ENCODE results near the gene ZNHIT1. TPM values are rescaled to one million over a fixed set of nuclear protein-coding genes. Genes with fewer than 3 reads are reported as not detected.

ZNHIT1 gene
- total and polyA plus RNA-seq, 2 of the 8 experiments (the other 6 are each of a cell fraction or from before 2014, with no cell fraction given): 38.2 to 61.7 TPM

DNA sequence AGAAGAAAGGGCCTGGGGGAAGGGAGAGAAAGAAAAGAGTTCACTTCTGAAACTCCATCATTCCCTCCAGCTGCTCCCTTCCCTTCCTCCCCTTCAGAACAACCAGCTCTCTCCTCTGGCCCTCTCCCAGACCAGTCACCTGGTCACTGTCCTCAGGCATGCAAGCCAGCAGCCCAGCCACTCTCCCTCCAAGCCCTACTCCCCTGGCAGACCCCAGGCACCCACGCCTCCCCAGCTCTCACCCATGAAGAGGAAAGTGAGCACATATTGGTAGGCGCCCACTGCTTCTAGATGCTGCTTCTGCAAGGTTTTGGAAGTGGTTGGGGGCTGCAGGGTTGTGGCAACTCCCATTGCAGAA is 17.5 kb upstream of the ZNHIT1 start:
- FAIRE-seq (no peak), DNase-seq (ENCODE audit: low read depth in 1 of 2, low spot score in 2 of 2) (no peak)
- Histone ChIP-seq H3K36me3 (ENCODE audit: control insufficient read depth in 2 of 4, insufficient read depth in 4 of 4, low read length in 3 of 4) (no peaks in the 10 kb centered on the region), H2AFZ (ENCODE audit: low read length) (no peak overlapping the region), H3K4ac (replicated peaks; ENCODE audit: insufficient read length, low read depth, low read length) (no peak overlapping the region), H3K27me3 (replicated peaks in 1 of 4; ENCODE audit: control insufficient read depth in 3 of 4, extremely low read depth in 1 of 4, insufficient read depth in 3 of 4, low read length in 3 of 4) (peaks cover 0 to 16% (median 9%) of the 10 kb centered on the region in 4 experiments; a peak in 5 of 7 replicates), H3K4me1 (replicated peaks in 1 of 4; ENCODE audit: control insufficient read depth in 3 of 4, insufficient read depth in 4 of 4, low read length in 3 of 4) (peaks cover 5 to 20% (median 13%) of the 10 kb centered on the region in 4 experiments), H2BK5ac (ENCODE audit: low read depth, low read length) (peak overlapping the region; percentile 20; the same call in 1 of the 2 replicates), H4K20me1 (replicated peaks in 1 of 2; ENCODE audit: control insufficient read depth in 1 of 2, insufficient read depth in 2 of 2, low read length in 2 of 2) (no peaks in the 10 kb centered on the region), H3K23me2 (ENCODE audit: low read depth, low read length) (peaks cover 8% of the 10 kb centered on the region; the same call in 1 of the 2 replicates), H3K4me2 (ENCODE audit: insufficient read depth in 1 of 2, low read depth in 2 of 2, low read length in 2 of 2) (peak overlapping the region; percentile 39 to 59; a peak in 3 of 4 replicates), H2BK120ac (replicated peaks; ENCODE audit: low read depth, low read length) (no peak overlapping the region), H2BK12ac (ENCODE audit: low read depth, low read length) (peak overlapping the region; percentile 52; the same call in 1 of the 2 replicates), H3K27ac (ENCODE audit: low read depth, low read length) (no peak overlapping the region), H3K4me3 (ENCODE audit: extremely low read depth in 1 of 4, insufficient read depth in 2 of 4, low read depth in 3 of 4, low read length in 4 of 4) (peak overlapping the region in 1 of 4 experiments; percentile 60; a peak in 1 of 8 replicates), H4K5ac (ENCODE audit: insufficient read length, low read depth, low read length) (no peak overlapping the region), H3K9ac (replicated peaks in 1 of 4; ENCODE audit: extremely low read depth in 1 of 4, low read depth in 3 of 4, low read length in 3 of 4) (no peak overlapping the region), H3K23ac (ENCODE audit: insufficient read length) (no peak overlapping the region), H2AK5ac (ENCODE audit: low read depth, low read length) (no peak overlapping the region), H3K56ac (replicated peaks; ENCODE audit: insufficient read length, low read depth, low read length) (no peak overlapping the region), H3K18ac (ENCODE audit: extremely low read depth, low read length) (peak overlapping the region; percentile 56; the same call in 1 of the 2 replicates), H2BK20ac (ENCODE audit: low read length) (peak overlapping the region; percentile 77; the same call in 1 of the 2 replicates), H3K79me2 (ENCODE audit: control insufficient read depth in 1 of 2, insufficient read depth in 2 of 2, low read length in 2 of 2) (no peaks in the 10 kb centered on the region), H4K8ac (ENCODE audit: extremely low read depth, insufficient read depth, low read length) (no peak overlapping the region), H2BK15ac (ENCODE audit: low read length) (no peak overlapping the region), H3K14ac (ENCODE audit: insufficient read length) (no peak overlapping the region), H3K79me1 (ENCODE audit: low read depth, low read length) (no peaks in the 10 kb centered on the region), H4K91ac (replicated peaks; ENCODE audit: insufficient read length, low read length) (peak overlapping the region; percentile 12), H3K9me3 (ENCODE audit: insufficient read depth in 2 of 2, low read depth in 1 of 2, low read length in 1 of 2) (no peaks in the 10 kb centered on the region)
- TF ChIP-seq RBBP5 (IDR thresholded peaks at IDR 0.05; ENCODE audit: borderline replicate concordance, low read depth, low read length) (peak; percentile 64; the same call in 1 of the 2 replicates), POLR2AphosphoS5 (IDR thresholded peaks at IDR 0.05; ENCODE audit: low read depth, low read length) (no peak)
- POLR2A ChIA-PET (ENCODE audit: partially characterized antibody): interaction anchor here (0.6 to 2.0 kb wide), 13 partner anchors 11 to 266 kb away, joined by 3 to 6 read pairs (median 4); partner anchors contain the start of genes NAT16 and TRIM56
- WGBS, 2 experiments (ENCODE audit: extremely low coverage in 1 of 2, insufficient coverage in 1 of 2, insufficient read length in 1 of 2, insufficient replicate concordance in 2 of 2, low coverage in 1 of 2, low lambda C conversion rate in 2 of 2, missing lambda C conversion rate in 1 of 2): 67% methylated on average over 2 of the region's 2 CpGs; no CpG with 5 or more reads in 1 of the 2 experiments
- CTCF ChIA-PET (ENCODE audit: partially characterized antibody): interaction anchor here (0.6 to 12.3 kb wide), 12 partner anchors 8 to 562 kb away, joined by 3 to 168 read pairs (median 5); no protein-coding TSS in a partner anchor
